ENCODE results near the gene PAX7. TPM values are rescaled to one million over a fixed set of nuclear protein-coding genes. Genes with fewer than 3 reads are reported as not detected.
A peak's percentile ranks its signal among the peaks of the same experiment; 100 is the strongest.

PAX7 gene
- total and polyA plus RNA-seq, 9 of the 15 experiments (the other 6 are each of a cell fraction or from before 2014, with no cell fraction given), result not detected

DNA sequence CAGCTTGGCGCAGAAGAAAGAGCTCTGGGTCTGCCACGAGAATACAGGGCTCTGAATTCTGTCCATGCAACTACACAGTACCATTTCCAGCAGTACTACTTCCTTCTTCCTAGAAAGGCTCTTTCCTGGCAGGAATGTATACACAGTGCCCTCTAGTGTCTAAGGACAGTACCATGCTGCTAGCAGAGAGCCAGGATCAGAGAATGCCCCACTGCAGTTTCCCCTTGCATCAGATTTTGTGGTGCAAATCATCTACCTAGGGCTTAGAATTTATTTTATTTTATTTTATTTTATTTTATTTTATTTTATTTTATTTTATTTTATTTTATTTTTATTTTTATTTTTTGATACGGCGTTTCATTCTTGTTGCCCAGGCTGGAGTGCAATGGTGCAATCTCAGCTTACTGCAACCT, 50.8 kb downstream of the PAX7 start (continued):
- TF ChIP-seq, protein P1, sequence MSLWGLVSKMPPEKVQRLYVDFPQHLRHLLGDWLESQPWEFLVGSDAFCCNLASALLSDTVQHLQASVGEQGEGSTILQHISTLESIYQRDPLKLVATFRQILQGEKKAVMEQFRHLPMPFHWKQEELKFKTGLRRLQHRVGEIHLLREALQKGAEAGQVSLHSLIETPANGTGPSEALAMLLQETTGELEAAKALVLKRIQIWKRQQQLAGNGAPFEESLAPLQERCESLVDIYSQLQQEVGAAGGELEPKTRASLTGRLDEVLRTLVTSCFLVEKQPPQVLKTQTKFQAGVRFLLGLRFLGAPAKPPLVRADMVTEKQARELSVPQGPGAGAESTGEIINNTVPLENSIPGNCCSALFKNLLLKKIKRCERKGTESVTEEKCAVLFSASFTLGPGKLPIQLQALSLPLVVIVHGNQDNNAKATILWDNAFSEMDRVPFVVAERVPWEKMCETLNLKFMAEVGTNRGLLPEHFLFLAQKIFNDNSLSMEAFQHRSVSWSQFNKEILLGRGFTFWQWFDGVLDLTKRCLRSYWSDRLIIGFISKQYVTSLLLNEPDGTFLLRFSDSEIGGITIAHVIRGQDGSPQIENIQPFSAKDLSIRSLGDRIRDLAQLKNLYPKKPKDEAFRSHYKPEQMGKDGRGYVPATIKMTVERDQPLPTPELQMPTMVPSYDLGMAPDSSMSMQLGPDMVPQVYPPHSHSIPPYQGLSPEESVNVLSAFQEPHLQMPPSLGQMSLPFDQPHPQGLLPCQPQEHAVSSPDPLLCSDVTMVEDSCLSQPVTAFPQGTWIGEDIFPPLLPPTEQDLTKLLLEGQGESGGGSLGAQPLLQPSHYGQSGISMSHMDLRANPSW (CRISPR knock-in tag; IDR thresholded peaks at IDR 0.05), result no peak
- TF ChIP-seq, protein P2, sequence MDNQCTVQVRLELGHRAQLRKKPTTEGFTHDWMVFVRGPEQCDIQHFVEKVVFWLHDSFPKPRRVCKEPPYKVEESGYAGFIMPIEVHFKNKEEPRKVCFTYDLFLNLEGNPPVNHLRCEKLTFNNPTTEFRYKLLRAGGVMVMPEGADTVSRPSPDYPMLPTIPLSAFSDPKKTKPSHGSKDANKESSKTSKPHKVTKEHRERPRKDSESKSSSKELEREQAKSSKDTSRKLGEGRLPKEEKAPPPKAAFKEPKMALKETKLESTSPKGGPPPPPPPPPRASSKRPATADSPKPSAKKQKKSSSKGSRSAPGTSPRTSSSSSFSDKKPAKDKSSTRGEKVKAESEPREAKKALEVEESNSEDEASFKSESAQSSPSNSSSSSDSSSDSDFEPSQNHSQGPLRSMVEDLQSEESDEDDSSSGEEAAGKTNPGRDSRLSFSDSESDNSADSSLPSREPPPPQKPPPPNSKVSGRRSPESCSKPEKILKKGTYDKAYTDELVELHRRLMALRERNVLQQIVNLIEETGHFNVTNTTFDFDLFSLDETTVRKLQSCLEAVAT (IDR thresholded peaks at IDR 0.05), result no peak
- TF ChIP-seq, protein P3, sequence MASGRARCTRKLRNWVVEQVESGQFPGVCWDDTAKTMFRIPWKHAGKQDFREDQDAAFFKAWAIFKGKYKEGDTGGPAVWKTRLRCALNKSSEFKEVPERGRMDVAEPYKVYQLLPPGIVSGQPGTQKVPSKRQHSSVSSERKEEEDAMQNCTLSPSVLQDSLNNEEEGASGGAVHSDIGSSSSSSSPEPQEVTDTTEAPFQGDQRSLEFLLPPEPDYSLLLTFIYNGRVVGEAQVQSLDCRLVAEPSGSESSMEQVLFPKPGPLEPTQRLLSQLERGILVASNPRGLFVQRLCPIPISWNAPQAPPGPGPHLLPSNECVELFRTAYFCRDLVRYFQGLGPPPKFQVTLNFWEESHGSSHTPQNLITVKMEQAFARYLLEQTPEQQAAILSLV (tag; IDR thresholded peaks at IDR 0.05), result no peak
- TF ChIP-seq BRCA1 (IDR thresholded peaks at IDR 0.05) (no peak), BRCA1 (CRISPR knock-in tag; IDR thresholded peaks at IDR 0.05) (no peak), ZNF316 (IDR thresholded peaks at IDR 0.05) (no peak), ELF1 (tag; IDR thresholded peaks at IDR 0.05) (no peak), ZNF311 (CRISPR knock-in tag; IDR thresholded peaks at IDR 0.05) (no peak), NR2F6 (CRISPR knock-in tag; IDR thresholded peaks at IDR 0.05) (no peak), RBM25 (IDR thresholded peaks at IDR 0.05; ENCODE audit: low read depth, low read length, severe bottlenecking) (peak; percentile 97), SMARCA4 (IDR thresholded peaks at IDR 0.05) (no peak), NCOA4 (IDR thresholded peaks at IDR 0.05; ENCODE audit: partially characterized antibody) (no peak), MIER1 (IDR thresholded peaks at IDR 0.05; ENCODE audit: low read depth) (no peak), ZNF140 (CRISPR knock-in tag; IDR thresholded peaks at IDR 0.05) (no peak), ETV1 (tag; conservative IDR thresholded peaks at IDR 0.05; ENCODE audit: low read depth) (no peak), ASH1L (IDR thresholded peaks at IDR 0.05; ENCODE audit: borderline replicate concordance, low read depth, partially characterized antibody) (no peak), MED1 (CRISPR knock-in tag; IDR thresholded peaks at IDR 0.05; ENCODE audit: borderline replicate concordance) (no peak), HMG20B (CRISPR knock-in tag; IDR thresholded peaks at IDR 0.05) (no peak), L3MBTL2 (IDR thresholded peaks at IDR 0.05) (no peak), SMC3 (conservative IDR thresholded peaks at IDR 0.05; ENCODE audit: insufficient read depth, low read depth, low read length) (peak; percentile 60; the same call in 1 of the 2 replicates)
- TF ChIP-seq, protein P4, sequence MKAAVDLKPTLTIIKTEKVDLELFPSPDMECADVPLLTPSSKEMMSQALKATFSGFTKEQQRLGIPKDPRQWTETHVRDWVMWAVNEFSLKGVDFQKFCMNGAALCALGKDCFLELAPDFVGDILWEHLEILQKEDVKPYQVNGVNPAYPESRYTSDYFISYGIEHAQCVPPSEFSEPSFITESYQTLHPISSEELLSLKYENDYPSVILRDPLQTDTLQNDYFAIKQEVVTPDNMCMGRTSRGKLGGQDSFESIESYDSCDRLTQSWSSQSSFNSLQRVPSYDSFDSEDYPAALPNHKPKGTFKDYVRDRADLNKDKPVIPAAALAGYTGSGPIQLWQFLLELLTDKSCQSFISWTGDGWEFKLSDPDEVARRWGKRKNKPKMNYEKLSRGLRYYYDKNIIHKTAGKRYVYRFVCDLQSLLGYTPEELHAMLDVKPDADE (conservative IDR thresholded peaks at IDR 0.05; ENCODE audit: control insufficient read depth, low read depth, low read length), result no peak
- TF ChIP-seq, protein P5, sequence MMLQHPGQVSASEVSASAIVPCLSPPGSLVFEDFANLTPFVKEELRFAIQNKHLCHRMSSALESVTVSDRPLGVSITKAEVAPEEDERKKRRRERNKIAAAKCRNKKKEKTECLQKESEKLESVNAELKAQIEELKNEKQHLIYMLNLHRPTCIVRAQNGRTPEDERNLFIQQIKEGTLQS (IDR thresholded peaks at IDR 0.05), result no peak
- TF ChIP-seq, protein P5 (CRISPR knock-in tag; conservative IDR thresholded peaks at IDR 0.05), result no peak
- TF ChIP-seq, protein P6, sequence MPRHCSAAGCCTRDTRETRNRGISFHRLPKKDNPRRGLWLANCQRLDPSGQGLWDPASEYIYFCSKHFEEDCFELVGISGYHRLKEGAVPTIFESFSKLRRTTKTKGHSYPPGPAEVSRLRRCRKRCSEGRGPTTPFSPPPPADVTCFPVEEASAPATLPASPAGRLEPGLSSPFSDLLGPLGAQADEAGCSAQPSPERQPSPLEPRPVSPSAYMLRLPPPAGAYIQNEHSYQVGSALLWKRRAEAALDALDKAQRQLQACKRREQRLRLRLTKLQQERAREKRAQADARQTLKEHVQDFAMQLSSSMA (CRISPR knock-in tag; IDR thresholded peaks at IDR 0.05), result no peak
